GM21423 (cell line): ENCODE data around the gene NUSAP1.
"Not testable (repeated sequence)": the region's sequence is repeated elsewhere in the genome, so short reads cannot be mapped to it uniquely, and the experiment has no call there.

Experiments
- ATAC-seq: cut with Tn5 transposase; IDR thresholded peaks from one replicate; pipeline ENCODE4 v1.9.1; 2021; ENCODE audit warnings: mild to moderate bottlenecking, moderate library complexity; ENCODE audit not compliant: unreplicated experiment

NUSAP1 gene, protein sequence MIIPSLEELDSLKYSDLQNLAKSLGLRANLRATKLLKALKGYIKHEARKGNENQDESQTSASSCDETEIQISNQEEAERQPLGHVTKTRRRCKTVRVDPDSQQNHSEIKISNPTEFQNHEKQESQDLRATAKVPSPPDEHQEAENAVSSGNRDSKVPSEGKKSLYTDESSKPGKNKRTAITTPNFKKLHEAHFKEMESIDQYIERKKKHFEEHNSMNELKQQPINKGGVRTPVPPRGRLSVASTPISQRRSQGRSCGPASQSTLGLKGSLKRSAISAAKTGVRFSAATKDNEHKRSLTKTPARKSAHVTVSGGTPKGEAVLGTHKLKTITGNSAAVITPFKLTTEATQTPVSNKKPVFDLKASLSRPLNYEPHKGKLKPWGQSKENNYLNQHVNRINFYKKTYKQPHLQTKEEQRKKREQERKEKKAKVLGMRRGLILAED

GRCh38 chr15:41332194-41333025, at the start of gene NUSAP1, which contains the start of gene OIP5:
TSS of gene NUSAP1 (plus strand) at chr15:41332881. CDS start at chr15:41332958, 77 bp downstream.
TSS of gene OIP5 (minus strand) at chr15:41332591. CDS start at chr15:41332561, 30 bp downstream.
- peak; percentile 84 for ATAC-seq

DNA sequence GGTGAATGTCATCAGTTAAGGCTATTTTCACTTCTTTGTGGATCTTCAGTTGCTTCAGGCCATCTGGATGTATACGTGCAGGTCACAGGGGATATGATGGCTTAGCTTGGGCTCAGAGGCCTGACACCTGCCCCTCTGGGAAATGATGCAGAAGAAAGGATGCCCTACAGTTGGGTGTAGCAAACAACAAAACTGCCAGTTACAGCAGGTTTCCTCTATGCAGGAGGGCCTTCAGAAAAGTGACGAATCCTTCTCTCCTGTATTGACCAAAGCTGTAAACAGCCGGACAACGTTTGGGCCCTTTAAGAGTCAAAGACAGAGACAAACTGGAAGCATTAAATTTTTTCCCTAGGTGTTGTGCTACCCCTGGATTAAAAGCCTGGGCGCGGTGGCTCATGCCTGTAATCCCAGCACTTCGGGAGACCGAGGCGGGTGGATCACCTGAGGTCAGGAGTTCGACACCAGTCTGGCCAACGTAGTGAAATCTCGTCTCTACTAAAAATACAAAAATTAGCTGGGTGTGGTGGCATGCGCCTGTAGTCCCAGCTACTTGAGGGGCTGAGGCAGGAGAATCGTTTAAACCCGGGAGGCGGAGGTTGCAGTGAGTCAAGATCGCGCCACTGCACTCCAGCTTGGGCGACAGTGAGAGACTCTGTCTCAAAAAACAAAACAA, 49.6 kb upstream of the NUSAP1 start:
- ATAC-seq, result not testable (repeated sequence)

GRCh38 chr15:41283653-41284426, 48.8 kb upstream of the NUSAP1 start:
- ATAC-seq, result peak; percentile 94

DNA sequence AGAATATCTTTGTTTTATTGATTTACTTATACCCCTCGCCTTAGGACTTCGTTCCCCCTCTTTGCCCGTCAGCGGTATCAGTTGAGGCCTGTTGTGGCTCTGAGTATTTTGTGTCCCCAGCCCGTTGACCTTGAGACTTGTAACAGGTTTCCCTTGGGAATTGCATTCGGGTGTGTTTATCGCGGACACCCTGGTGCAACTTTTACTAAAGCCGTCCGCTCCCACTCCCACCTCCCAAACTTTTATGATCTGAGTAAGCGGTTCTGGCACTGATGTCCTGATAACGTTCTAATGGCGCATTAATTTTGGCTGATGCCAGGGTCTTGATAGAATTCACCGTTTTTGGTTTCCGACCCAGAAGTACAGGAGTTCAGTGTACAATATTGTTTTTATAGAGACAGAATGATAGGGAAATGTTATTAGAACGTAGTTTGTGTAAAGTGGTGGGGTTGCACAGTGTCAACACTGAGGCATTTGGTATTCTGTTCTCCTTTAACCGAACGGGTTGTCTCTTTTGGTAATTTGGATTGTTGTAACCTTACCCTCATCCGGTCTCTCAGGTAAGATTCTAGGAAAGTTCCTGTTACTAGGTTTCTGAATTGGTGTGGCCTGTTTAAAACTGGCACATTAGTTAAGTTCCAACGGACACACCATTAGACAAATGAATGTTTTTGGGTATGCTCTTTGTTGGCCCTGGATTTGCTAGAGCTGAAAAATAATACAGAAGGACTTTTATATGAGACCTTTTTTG, 48.1 kb upstream of the NUSAP1 start:
- ATAC-seq, result no peak

DNA sequence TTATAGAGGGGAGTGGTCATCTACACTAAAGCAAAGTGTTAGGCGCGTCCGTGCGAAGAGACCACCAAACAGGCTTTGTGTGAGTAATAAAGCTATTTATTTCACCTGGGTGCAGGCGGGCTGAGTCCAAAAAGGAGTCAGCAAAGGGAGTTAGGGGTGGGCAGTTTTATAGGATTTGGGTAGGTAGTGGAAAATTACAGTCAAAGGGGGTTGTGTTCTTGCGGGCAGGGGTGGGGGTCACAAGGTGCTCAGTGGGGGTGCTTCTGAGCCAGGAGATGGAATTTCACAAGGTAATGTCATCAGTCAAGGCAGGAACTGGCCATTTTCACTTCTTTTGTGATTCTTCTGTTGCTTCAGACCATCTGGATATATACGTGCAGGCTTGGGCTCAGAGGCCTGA, 47.4 kb upstream of the NUSAP1 start:
- ATAC-seq, result no peak

DNA sequence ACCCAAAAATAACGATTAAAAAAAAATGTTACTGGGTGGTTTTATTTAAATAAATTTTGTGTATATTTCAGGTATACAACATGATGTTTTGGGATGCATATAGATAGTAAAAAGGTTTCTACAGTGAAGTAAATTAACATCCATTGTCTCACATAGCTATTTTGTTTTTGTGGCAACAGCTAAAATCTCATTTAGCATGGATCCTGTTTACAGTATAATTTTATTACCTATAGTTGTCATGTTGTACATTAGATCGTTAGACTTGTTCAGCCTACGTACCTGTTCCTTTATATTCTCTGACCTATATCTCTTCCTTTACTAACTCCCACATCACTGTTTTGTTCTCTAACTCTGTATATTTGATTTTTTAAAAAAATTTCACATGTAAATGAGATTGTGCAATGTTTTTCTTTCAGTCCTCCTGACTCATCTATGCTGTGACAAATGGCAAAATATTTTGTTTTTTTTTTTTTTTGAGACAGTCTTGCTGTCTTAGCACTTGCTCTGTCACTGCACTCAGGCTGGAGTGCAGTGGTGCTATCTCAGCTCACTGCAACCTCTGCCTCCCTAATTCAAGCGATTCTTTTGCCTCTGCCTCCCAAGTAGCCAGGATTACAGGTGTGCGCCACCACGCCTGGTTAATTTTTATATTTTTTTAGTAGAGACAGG, 45.9 kb upstream of the NUSAP1 start:
- no peak for ATAC-seq

GRCh38 chr15:41288464-41288863, 44.2 kb upstream of the NUSAP1 start:
- no peak for ATAC-seq

DNA sequence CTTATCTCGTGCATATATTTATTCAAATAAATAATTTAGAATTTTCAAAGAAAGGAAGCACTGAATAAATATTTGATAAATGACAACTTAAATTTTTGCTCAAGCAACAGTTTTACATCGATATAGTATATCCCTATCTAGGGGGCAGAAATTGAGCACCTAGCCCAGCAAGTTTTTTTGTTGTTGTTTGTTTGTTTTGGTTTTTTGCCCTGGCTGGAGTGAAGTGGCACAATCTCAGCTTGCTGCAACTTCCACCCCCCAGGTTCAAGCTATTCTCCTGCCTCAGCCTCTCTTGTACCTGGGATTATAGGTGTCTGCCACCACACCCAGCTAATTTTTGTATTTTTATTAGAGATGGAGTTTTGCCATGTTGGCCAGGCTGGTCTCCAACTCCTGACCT, 42.7 kb upstream of the NUSAP1 start:
- no peak for ATAC-seq

- peak; percentile 85 for ATAC-seq
Measured at GRCh38 chr15:41291065-41291631, 41.5 kb upstream of the NUSAP1 start.

- no peak for ATAC-seq
Measured at GRCh38 chr15:41292521-41292920, 40.2 kb upstream of the NUSAP1 start.

DNA sequence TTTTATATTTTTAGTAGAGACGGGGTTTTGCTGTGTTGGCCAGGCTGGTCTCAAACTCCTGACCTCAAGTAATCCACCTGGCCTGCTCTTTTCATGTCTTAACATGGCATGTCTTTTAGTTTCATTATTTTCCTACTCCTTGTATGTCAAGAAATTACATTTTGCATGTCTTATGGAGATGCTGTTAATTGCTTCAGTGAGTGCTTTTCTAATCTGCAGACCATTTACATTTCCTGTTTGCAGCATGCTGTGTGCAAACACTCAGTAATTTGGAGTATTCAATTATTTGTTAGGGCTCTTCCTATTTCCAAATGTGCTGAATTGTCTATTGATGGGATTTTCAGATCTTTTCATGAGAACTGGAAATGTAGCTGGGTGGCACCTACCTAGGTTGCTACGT, 31.5 kb upstream of the NUSAP1 start:
- not testable (repeated sequence) for ATAC-seq

- ATAC-seq, result no peak
Measured at GRCh38 chr15:41301587-41301986, 31.1 kb upstream of the NUSAP1 start.

- ATAC-seq, result no peak
Measured at GRCh38 chr15:41304149-41304770, 28.4 kb upstream of the NUSAP1 start.

- ATAC-seq, result no peak
Measured at GRCh38 chr15:41307679-41308078, 25.0 kb upstream of the NUSAP1 start.

GRCh38 chr15:41309226-41309905, 23.3 kb upstream of the NUSAP1 start:
- ATAC-seq, result no peak

- not testable (repeated sequence) for ATAC-seq
Measured at GRCh38 chr15:41320805-41321330, 11.8 kb upstream of the NUSAP1 start.

- no peak for ATAC-seq
Measured at GRCh38 chr15:41323611-41324010, 9.1 kb upstream of the NUSAP1 start.

- no peak for ATAC-seq
Measured at GRCh38 chr15:41331281-41331680, 1.4 kb upstream of the NUSAP1 start.
